GM12801 (cell line): ENCODE data around the gene CCDC73.

Experiments used
- TF ChIP-seq, protein P1 (sequence below): IDR thresholded peaks from one replicate; pipeline ENCODE4 v1.5.1; 2011; ENCODE audit warnings: control low read depth; ENCODE audit not compliant: insufficient read length; ENCODE audit errors: extremely low read depth

Gene CCDC73

DNA sequence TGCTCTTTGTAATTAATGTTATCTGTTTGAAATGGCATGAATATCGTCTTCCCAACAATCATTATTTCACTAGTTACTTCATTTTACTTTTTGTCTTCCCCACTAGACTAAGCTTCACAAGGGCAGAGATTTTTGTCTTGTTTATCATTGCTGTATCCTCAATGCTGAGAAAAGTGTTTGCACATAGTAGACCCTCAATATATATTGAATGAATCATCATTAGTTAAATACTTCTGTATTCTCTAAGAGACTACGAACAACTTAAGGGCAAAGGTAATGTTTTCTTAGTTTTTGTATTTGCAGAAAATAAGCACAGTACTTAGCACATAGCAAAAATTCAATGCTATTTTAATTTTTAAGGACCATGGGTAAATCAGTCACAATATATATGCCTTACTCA is 95.9 kb downstream of the CCDC73 start:
- TF ChIP-seq, protein P1, sequence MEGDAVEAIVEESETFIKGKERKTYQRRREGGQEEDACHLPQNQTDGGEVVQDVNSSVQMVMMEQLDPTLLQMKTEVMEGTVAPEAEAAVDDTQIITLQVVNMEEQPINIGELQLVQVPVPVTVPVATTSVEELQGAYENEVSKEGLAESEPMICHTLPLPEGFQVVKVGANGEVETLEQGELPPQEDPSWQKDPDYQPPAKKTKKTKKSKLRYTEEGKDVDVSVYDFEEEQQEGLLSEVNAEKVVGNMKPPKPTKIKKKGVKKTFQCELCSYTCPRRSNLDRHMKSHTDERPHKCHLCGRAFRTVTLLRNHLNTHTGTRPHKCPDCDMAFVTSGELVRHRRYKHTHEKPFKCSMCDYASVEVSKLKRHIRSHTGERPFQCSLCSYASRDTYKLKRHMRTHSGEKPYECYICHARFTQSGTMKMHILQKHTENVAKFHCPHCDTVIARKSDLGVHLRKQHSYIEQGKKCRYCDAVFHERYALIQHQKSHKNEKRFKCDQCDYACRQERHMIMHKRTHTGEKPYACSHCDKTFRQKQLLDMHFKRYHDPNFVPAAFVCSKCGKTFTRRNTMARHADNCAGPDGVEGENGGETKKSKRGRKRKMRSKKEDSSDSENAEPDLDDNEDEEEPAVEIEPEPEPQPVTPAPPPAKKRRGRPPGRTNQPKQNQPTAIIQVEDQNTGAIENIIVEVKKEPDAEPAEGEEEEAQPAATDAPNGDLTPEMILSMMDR: no peak

DNA sequence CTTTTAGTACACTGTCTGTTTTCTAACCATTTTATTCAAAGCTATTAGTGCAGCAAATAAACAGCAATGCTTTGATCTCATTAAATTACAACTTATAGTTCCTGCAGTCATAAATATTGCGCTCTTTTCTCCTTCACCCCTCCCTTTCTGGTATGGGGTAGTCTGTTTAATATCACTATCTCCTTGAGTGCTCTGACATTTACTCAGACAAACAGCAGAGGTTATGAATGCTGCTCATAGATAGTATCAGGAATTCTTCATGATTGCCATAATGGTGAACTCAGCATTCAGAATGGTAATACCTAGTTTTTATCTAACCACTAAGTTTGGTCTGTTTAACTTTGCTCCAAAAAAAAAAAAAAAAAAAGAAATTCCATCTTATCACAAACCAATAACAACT is 123.4 kb downstream of the CCDC73 start:
- TF ChIP-seq, protein P1: no peak

DNA sequence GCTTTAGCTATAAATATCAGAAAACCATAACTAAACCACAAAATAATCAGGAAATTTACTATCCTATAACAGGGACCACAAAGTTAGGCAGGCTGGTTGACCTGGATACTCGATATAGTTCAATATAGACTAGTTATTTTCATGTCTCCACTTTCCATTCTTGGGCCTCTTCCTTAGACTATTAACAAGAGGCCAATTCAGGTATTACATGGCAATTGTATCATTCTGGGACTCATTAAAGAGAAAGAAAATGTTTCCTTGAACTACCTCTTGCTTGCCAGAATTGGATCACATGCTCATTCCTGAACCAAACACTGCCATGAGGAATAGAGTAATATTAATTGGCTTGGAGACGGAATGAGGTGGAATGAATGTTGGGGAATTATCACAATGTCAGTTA is 134.8 kb downstream of the CCDC73 start:
- TF ChIP-seq, protein P1: no peak

DNA sequence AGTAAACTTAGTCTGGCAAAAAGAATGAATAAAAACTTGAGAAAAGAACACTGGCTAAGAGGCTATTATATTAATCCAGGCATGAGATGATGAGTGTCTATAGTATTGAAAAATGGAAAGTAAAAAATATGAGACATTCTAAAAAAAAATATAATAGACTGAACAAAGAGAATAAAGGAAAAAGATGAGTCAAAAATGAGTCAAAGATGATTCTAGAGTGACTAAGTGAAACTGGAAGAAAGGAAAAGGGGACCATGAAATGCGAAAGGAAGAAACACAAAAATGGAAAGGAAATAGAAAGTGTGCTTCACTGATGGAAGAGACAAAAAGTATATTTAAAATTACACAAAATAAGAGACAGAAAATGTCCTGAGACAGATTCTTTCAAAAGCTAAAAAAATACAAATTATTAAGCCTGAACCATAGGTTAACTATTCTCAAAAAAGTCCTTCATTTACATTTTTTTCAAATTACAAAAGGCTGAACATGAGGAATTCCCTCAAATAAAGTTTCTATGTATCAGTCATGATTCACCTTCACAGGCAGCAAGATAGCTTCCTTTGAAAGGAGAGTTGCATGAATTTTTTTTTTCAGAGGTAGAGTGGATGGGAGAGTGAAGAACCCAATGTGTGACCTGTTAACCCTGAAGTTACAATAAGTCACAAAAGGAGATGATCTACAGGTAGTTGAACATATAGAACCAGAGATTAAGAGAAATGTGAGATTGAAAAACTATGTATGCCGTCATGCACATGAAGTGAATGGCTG is 135.6 kb downstream of the CCDC73 start:
- TF ChIP-seq, protein P1: no peak

DNA sequence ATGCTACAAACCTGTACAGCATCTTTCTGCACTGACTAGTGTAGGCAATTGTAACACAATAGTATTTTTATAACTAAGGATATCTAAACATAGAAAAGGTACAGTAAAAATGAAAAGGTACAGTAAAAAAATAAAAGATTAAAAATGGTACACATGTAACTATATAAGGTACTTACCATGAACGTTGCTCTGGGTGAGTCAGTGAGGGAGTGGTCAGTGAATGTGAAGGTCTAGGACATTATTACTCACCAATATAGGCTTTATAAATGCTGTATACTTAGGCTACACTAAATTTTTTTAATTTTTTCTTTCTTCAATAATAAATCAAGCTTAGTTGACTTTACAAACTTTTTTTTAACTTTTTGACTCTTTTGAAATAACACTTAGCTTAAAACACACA is 150.9 kb downstream of the CCDC73 start:
- TF ChIP-seq, protein P1: no peak

DNA sequence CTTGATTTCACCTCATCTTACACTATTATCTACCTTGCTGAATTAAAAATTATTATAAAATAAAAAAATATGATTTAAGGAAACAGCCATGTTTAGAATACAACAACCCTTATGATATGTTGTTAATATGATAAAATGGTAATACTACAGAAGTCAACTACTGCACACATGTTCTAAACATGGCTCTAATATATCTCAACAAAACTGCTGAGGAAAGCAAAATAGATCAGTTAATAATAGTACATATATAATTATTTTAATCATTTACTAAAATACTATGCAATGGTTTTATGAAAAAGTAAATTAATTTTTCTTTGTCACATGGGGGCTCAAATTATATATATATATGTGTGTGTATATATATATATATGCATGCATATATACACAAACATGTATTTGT is 153.1 kb downstream of the CCDC73 start:
- TF ChIP-seq, protein P1: no peak

DNA sequence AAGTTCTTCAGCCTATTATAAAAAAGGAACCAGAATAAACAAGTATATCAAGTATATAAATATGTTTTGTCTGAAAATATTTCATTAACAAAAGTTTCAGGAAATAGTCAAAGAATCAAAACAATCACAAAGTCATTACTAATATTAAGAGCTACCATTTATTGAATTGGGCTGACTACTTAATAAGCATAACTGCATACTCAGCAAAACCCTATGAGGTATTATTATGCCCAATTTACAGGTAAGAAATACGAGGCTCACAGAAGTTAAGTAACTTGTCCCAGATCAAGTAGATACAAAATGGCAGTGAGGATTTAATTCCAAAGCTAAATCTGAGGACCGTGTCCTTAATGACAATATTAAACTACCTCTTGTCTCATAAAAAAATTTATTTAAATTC is 158.6 kb downstream of the CCDC73 start:
- TF ChIP-seq, protein P1: no peak
